K562 (cell line): Measurements from ENCODE around the gene NDUFB7. TPM values are rescaled to one million over a fixed set of nuclear protein-coding genes. Genes with fewer than 3 reads are reported as not detected.
A peak's percentile ranks its signal among the peaks of the same experiment; 100 is the strongest.

Source experiments
- ATAC-seq: fragments of 200-7000 bp; cut with Tn5 transposase; 3 replicates; pipeline ENCODE4 v1.9.1; 2020; ENCODE audit warnings: moderate library complexity
- BruUV-seq: library from RNA; stranded (reverse); fragments of 400-500 nt; replicated peaks from 2 replicates; lab custom pipeline; 2021; lab: Mats Ljungman, UMichigan
- CTCF ChIA-PET: fragments of 300-600 bp; formaldehyde crosslinking; extraction: SDS; loops from one replicate; lab custom pipeline; 2021; ENCODE audit warnings: low intra/inter-chr PET ratio; lab: Yijun Ruan, JAX
- POLR2A ChIA-PET: fragments of 300-600, 350-650 bp; sonication (Branson Sonifier 250); formaldehyde crosslinking; extraction: SDS; loops from one replicate; lab custom pipeline; 2021; ENCODE audit warnings: antibody characterized with exemption, inconsistent platforms; lab: Yijun Ruan, JAX
- DNase-seq, 4 experiments: peaks; one replicate each; pipeline versions ENCODE4 v3.0.0 to v3.0.0-alpha.2; 2011 to 2018; ENCODE audit warnings: low spot score in 3 of 4, mixed read lengths in 3 of 4; ENCODE audit errors: extremely low read depth in 1 of 4
- FAIRE-seq: peaks from 2 replicates; lab custom pipeline; 2011; peaks lifted over from hg19 to GRCh38; lab: Jason Lieb, UNC
- H2AFZ ChIP-seq: 2 replicates; pipeline ENCODE4 v1.6.0; 2011; ENCODE audit warnings: low read depth, low read length, control low read depth, inconsistent platforms
- H3K27ac ChIP-seq: fragments of 200-600 bp; 3 replicates; pipeline ENCODE4 v1.8.0; 2011; ENCODE audit warnings: low read depth, mild to moderate bottlenecking, control low read depth, inconsistent platforms, low read length, moderate library complexity, mixed read lengths; ENCODE audit errors: extremely low read depth
- H3K27me3 ChIP-seq, 2 experiments: fragments of 300-600 bp in 1 of 2; 2 replicates in 1 of 2; 3 replicates in 1 of 2; pipeline versions ENCODE4 v1.6.0 to v1.8.0; 2011; ENCODE audit warnings: inconsistent platforms in 2 of 2, low read length in 2 of 2, mild to moderate bottlenecking in 1 of 2, mixed read lengths in 1 of 2, moderate library complexity in 1 of 2; ENCODE audit not compliant: control insufficient read depth in 2 of 2, insufficient read depth in 2 of 2
- H3K36me3 ChIP-seq: fragments of 300-600 bp; 3 replicates; pipeline ENCODE4 v1.8.0; 2011; ENCODE audit warnings: mild to moderate bottlenecking, low read length, inconsistent platforms; ENCODE audit not compliant: control insufficient read depth, insufficient read depth
- H3K4me1 ChIP-seq, 2 experiments: fragments of 200-600 bp in 1 of 2; replicated peaks in 1 of 2; 2 replicates in 1 of 2; 3 replicates in 1 of 2; pipeline versions ENCODE4 v1.5.1 to v1.8.0; 2011; ENCODE audit warnings: inconsistent platforms in 2 of 2, low read length in 2 of 2, mild to moderate bottlenecking in 1 of 2, mixed read lengths in 1 of 2, moderate library complexity in 1 of 2; ENCODE audit not compliant: control insufficient read depth in 2 of 2, insufficient read depth in 2 of 2
- H3K4me2 ChIP-seq: 2 replicates; pipeline ENCODE4 v1.6.1; 2011; ENCODE audit warnings: low read length, control low read depth, inconsistent platforms, mixed read lengths; ENCODE audit not compliant: insufficient read depth
- H3K4me3 ChIP-seq: fragments of 200-600 bp; sonication (generic), shearing (Covaris generic); 2 replicates; pipeline ENCODE4 v1.5.1; 2016; ENCODE audit warnings: control low read depth, inconsistent platforms
- H3K79me2 ChIP-seq: fragments of 200-600 bp; 3 replicates; pipeline ENCODE4 v1.8.0; 2011; ENCODE audit warnings: low read length, inconsistent platforms; ENCODE audit not compliant: control insufficient read depth, insufficient read depth
- H3K9ac ChIP-seq, 2 experiments: 2 replicates each; pipeline versions ENCODE4 v1.6.0 to v1.6.1; 2011; ENCODE audit warnings: low read depth in 2 of 2, low read length in 2 of 2, control low read depth in 1 of 2, inconsistent platforms in 1 of 2, mild to moderate bottlenecking in 1 of 2, mixed read lengths in 1 of 2; ENCODE audit not compliant: insufficient read depth in 1 of 2
- H3K9me1 ChIP-seq: one replicate; pipeline ENCODE4 v1.6.0; 2011; ENCODE audit warnings: inconsistent platforms, mild to moderate bottlenecking, low read length, moderate library complexity; ENCODE audit not compliant: control insufficient read depth, insufficient read depth
- H3K9me3 ChIP-seq: replicated peaks from 2 replicates; pipeline ENCODE4 v1.5.1; 2011; ENCODE audit warnings: low read depth, low read length, inconsistent platforms; ENCODE audit not compliant: control insufficient read depth, insufficient read depth
- H4K20me1 ChIP-seq: replicated peaks from 2 replicates; pipeline ENCODE4 v1.6.1; 2011; ENCODE audit warnings: low read length, inconsistent platforms, mixed read lengths; ENCODE audit not compliant: control insufficient read depth, insufficient read depth
- MCM5 ChIP-seq: fragments of 450-650 bp; IDR thresholded peaks from 2 replicates; pipeline ENCODE4 v1.6.1; 2016; ENCODE audit warnings: low read depth
- TFAP4 ChIP-seq: sonication (generic); formaldehyde crosslinking; IDR thresholded peaks from 2 replicates; pipeline ENCODE4 v1.8.0; 2022; ENCODE audit warnings: missing genetic modification reagents, mild to moderate bottlenecking, moderate library complexity, borderline replicate concordance
- ZFX ChIP-seq: sonication (generic); formaldehyde crosslinking; IDR thresholded peaks from 2 replicates; pipeline ENCODE4 v1.8.0; 2022; ENCODE audit warnings: mild to moderate bottlenecking, missing genetic modification reagents, moderate library complexity
- WGBS: fragments of 100-300 bp; shearing (Covaris generic); methylation state at CpG from one replicate; pipeline ENCODE4 v1.1.6; 2016; ENCODE audit warnings: low coverage, mixed read lengths; ENCODE audit not compliant: insufficient coverage; ENCODE audit errors: missing lambda C conversion rate; 5-methylcytosine and 5-hydroxymethylcytosine counted together
- in situ Hi-C: fragments of 300-500 bp; cut with MboI; formaldehyde crosslinking; loops from 4 replicates; pipeline ENCODE4 v1.15.0; 2018; ENCODE audit warnings: inconsistent platforms, mixed read lengths
- intact Hi-C: fragments of 100-400 bp; cut with micrococcal nuclease; formaldehyde crosslinking; loops from 2 replicates; pipeline ENCODE4 v1.14.2; 2022
- polyA plus RNA-seq, 8 experiments: library from polyadenylated mRNA; depleted of rRNA in 4 of 8; stranded (reverse) in 5 of 8; unstranded in 3 of 8; fragments of >200 nt; fragmentation: Nextera tagmentation in 2 of 8; fragmentation: Illumina TruSeq in 1 of 8; extraction: Ambion mirVana in 2 of 8; extraction: Trizol in 1 of 8; gene quantifications; 2 replicates each; pipeline versions ENCODE4 v1.2.1 to v1.2.3, GENCODE V29; 2011 to 2014; ENCODE audit warnings: inconsistent platforms in 1 of 8, missing spikeins in 1 of 8
- total RNA-seq, 7 experiments: library from RNA; depleted of rRNA in 6 of 7; stranded (reverse); fragments of >200 nt in 6 of 7; fragmentation: Illumina TruSeq in 2 of 7; extraction: Trizol in 2 of 7; gene quantifications; 2 replicates each; pipeline versions ENCODE4 v1.2.1 to v1.2.3, GENCODE V29; 2011 to 2021; ENCODE audit warnings: low replicate concordance in 1 of 7

NDUFB7 gene
- total and polyA plus RNA-seq, 9 of the 15 experiments (the other 6 are each of a cell fraction or from before 2014, with no cell fraction given): 14.9 to 842 (median 137) TPM

- peaks cover 36% of the 10 kb centered on the region for H3K79me2 ChIP-seq
- DNase-seq (no peak), ATAC-seq (no peak), FAIRE-seq (no peak)
- peak overlapping the region; percentile 61 to 65; a peak in 2 of 4 replicates for H3K9ac ChIP-seq
- peak; percentile 33; the same call in 1 of the 2 replicates for TF ChIP-seq ZFX (CRISPR knock-in tag)
- TF ChIP-seq MCM5: no peak
- 0 out of 2 replicates have a peak, but pooled peaks have one; percentile 5 for TF ChIP-seq TFAP4 (CRISPR knock-in tag)
- no TSS peak for BruUV-seq
- peaks cover 38 to 40% of the 10 kb centered on the region in 2 experiments for H3K4me1 ChIP-seq
- intact Hi-C loops (loop anchor here (5.0 kb wide), 1 partner anchor 32 kb away; no protein-coding TSS in a partner anchor), in situ Hi-C loops (no loop called here)
- no peaks in the 10 kb centered on the region for H3K27me3 ChIP-seq
- peak overlapping the region; percentile 85 for H3K27ac ChIP-seq
- H4K20me1 ChIP-seq: peaks cover 26% of the 10 kb centered on the region
- no peak overlapping the region for H3K4me3 ChIP-seq
- peak overlapping the region; percentile 69 for H2AFZ ChIP-seq
- 77% methylated on average over 2 of the region's 2 CpGs for WGBS
- POLR2A ChIA-PET: interaction anchor here (1.2 kb wide), 1 partner anchor 12 kb away, joined by 3 read pairs; no protein-coding TSS in a partner anchor
- no peaks in the 10 kb centered on the region for H3K9me3 ChIP-seq
- CTCF ChIA-PET: no interaction called here
- no peaks in the 10 kb centered on the region for H3K9me1 ChIP-seq
- peaks cover 28% of the 10 kb centered on the region for H3K36me3 ChIP-seq
- H3K4me2 ChIP-seq: no peak overlapping the region; the same call in 1 of the 2 replicates
Measured at GRCh38 chr19:14519860-14520407, 51.9 kb downstream of the NDUFB7 start.
